GM12875 (cell line): ENCODE data around the gene FAM193B.

Source experiments
- H3K4me3 ChIP-seq: one replicate; pipeline ENCODE4 v1.5.1; 2011; ENCODE audit warnings: low read depth, low read length, control low read depth
- TF ChIP-seq, protein P1 (sequence below): IDR thresholded peaks from 2 replicates; pipeline ENCODE4 v1.5.1; 2011; ENCODE audit warnings: low read depth, mild to moderate bottlenecking, control low read depth, inconsistent platforms, low read length, moderate library complexity, borderline replicate concordance; ENCODE audit not compliant: insufficient read depth

Gene FAM193B

DNA sequence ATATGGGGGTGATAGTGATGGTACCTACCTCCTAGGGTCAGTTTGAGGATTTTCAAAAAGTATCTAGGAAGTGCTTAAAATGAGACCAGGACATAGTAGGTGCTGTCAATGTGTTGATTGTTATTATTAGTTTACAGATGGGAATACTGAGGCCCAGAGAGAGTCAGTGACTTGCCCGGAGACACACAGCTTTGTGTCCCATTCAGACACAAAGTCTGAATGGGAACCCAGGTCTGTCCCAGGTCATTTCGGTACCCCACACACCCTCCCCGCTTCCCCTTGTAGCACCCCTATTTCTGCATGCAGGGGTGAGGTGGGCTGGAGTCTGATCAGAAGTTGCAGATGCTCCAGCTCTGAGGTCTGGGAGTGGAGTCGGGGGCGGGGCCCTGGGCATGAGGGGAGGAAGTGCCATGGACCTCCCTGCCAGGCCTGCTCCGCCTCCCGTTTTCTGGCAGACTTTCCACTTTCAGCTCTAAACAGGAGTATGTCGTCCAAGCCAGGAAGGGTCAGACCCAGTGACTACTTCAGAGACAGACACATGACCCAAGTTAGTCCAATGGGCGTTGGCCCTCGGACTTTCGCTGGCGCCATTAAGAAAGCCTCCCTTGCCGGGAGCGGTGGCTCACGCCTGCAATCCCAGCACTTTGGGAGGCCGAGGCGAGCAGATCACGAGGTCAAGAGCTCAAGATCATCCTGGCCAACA lies 77.7 kb downstream of the FAM193B start:
- TF ChIP-seq, protein P1, sequence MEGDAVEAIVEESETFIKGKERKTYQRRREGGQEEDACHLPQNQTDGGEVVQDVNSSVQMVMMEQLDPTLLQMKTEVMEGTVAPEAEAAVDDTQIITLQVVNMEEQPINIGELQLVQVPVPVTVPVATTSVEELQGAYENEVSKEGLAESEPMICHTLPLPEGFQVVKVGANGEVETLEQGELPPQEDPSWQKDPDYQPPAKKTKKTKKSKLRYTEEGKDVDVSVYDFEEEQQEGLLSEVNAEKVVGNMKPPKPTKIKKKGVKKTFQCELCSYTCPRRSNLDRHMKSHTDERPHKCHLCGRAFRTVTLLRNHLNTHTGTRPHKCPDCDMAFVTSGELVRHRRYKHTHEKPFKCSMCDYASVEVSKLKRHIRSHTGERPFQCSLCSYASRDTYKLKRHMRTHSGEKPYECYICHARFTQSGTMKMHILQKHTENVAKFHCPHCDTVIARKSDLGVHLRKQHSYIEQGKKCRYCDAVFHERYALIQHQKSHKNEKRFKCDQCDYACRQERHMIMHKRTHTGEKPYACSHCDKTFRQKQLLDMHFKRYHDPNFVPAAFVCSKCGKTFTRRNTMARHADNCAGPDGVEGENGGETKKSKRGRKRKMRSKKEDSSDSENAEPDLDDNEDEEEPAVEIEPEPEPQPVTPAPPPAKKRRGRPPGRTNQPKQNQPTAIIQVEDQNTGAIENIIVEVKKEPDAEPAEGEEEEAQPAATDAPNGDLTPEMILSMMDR = no peak
- H3K4me3 ChIP-seq = no peak overlapping the region

DNA sequence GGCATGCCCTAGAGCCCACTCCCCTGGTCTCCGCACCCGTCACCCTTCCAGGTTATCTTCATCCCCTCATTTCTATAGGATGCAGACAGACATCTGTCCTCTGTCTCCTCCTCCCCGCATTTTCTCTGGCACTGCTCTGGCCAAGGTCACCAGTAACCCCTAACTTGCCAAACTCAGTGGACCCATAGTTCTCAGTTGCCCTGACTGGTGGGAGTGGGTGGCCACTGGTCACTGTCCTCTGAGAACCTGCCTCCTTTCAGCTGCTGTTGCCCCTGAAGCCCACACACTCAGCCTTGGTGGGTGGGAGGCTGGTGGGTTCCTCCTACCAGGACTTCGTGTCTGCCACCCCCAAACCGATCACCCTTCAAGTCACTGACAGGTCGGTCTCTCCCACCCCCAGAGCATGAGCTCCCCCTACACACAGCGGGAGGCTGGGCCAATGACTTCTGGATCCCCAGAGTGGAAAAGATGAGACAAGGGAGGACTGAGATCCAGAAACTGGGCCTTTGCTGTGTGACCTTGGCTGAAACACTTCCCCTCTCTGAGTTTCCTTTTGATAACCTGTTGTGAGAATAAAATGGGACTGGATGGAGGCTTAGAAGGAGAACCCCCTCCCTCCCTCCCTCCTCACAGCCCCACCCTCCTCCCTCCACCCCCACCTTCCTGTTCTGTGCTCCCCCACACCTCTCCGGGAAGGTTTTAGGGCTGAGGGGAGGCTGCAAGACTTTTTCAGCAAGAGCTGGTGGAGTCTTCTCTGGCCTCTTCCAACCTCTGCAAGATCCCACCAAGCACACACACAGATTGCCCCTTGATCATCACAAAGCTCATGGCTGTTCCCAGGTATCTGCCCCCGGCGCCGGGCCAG lies 78.6 kb downstream of the FAM193B start:
- TF ChIP-seq, protein P1 = no peak
- no peak overlapping the region for H3K4me3 ChIP-seq

DNA sequence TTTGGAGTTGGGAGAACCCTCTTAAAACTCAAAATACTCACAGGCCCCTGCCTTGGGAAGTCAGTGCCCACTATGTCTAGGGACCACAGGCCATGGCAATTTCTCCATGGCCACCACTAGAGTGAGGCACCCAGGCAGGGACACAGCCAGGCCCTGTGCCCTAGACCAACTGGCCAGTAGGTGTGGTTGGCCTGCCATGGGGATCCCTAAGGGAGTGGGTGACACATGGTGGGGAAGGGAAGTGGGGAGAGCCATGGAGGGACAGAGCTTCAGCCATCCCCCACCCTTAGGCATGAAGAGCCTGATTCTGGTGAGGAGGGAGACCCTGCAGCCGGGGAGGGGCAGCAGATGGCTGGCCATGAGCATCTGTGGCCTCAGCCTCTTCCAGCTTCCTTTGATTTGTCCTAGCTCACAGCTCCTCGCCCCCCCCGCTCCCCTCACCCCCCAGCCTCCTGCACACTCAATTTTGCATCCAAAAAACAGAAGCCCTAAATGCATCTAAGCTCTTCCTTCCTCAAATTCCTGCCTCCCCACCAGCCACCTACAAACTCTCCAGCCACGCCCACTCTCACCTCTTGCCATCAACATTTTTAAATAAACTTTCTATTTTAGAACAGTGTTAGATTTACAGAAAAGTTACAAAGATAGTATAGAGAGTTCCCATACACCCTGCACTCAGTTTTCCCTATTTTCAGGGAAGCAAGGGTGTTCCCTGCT lies 79.4 kb downstream of the FAM193B start:
- TF ChIP-seq, protein P1 = no peak
- H3K4me3 ChIP-seq = no peak overlapping the region

DNA sequence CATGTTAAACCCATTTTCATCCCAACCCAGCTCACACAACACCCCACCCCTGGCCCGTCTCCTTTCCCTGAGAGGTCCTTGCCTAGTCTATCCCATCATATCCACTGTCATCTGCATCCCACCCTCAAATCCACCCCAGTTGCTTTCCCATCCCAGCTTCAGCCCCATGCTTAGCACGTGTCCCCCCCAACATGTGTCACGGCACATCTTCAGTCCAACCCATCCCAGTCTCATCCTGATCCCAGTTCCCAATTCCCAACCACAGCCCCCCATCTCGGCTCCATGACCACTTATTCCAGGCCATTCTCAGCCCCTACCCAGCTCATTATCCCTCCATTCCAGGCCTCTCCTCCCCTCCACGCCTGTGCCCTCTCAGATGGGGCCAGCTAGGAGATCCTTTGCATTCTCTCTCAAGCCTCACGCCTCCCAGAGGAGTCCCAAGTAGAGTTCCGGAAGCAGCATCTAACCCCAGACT lies 80.3 kb downstream of the FAM193B start:
- H3K4me3 ChIP-seq = no peak overlapping the region
- TF ChIP-seq, protein P1 = no peak

DNA sequence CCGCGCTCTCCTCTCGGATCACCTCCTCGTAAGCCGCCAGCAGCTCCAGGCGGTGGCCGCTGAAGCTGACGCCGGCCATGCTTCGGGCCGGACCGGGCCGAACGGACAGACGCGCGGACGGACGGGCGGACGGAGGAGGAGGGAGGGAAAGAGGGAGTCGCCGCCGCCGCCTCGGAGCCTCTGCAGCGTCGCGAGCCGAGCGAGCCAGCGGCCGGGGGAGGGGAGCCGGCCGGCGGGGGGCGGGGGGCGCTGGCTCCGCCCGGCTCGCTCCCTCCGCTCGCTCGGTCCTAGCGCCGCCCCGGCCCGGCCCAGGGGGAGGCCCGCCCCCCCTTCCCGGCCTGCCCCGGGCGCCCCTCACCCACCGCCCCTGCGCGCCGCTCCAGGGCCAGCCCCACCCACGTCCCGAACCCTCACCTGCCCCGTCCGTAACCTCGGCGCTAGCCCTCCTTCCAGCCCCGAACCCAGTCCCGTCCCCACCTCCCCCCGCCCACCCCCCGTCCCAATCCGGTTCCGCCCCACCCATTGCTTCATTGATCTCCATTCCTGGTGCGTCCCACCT lies 80.8 kb downstream of the FAM193B start, which contains the start of gene DBN1:
Gene DBN1, minus strand, starts transcription at position 192 of the 559 bp plus-strand sequence. Its CDS starts 113 bp downstream, at position 79.
- TF ChIP-seq, protein P1 = no peak
- peak within 1 kb of the TSS; percentile 69 for H3K4me3 ChIP-seq

DNA sequence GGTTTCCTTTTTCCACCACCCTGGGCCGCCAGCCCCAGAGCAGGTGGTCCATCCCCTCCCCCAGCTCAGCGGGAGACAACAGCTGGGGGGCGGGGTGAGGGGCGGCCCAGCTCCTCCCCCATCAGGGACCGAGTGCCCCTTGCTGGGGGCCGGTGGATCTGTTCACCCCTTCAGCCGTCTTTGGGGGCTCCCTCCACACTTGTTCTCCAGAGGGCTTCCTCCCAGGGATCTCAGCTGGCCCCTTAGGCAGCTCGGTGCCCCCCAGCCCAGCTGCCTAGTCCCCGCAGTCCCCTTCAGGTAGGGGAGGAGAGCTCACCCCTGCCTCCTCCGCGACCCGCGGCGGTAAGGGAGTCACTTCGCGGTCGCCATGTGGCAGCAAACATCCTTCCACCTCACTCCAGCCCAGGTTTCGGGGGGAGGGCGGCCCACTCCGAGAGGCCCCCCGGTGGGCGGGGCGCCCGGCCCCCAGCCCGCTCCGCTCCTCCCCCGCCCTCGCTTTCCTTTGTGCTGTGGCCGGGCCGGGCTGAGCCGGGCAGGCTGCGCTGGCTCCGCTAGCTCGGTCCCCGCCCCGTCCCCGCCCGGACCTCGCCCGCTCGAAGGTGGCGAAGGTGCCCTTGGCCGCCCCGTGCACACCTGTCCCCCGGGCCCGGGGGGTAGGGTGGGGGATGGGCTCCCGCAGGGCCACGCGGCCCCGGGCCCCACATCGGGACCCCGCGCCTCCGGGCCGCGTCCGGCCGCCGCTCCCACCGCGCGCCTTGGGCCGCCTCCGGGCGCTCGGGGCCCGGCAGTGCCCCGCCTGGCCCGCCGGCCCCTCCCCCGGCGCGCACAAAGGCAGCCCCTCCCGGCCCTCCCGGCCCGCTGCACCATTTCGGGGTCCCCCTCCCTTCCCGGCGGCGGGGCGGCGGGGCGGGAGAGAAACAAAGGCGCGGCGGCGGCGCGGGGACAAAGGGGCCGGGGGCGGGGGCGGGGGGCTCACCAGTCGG lies 81.6 kb downstream of the FAM193B start:
- H3K4me3 ChIP-seq = peak overlapping the region; percentile 69
- TF ChIP-seq, protein P1 = no peak
